Left cardiac atrium (tissue), 4 donors: ENCODE measurements around the gene ACOXL. TPM values are rescaled to one million over a fixed set of nuclear protein-coding genes. Genes with fewer than 3 reads are reported as not detected.

Experiments
- ATAC-seq, 2 donors: fragments of 200-7000 bp; cut with Tn5 transposase; one replicate each; pipeline ENCODE4 v1.9.1; 2020; ENCODE audit warnings: mild to moderate bottlenecking in 2 of 2, moderate library complexity in 2 of 2
- DNase-seq: peaks from one replicate; pipeline ENCODE4 v3.0.0-alpha.2; 2020
- intact Hi-C, 2 donors: fragments of 100-400 bp; cut with DNase I; formaldehyde crosslinking; loops; one replicate each; pipeline versions ENCODE4 v1.14.1 to v1.15.1; 2022 to 2023
- total RNA-seq, 2 donors: library from RNA; stranded (reverse); fragmentation: NEBNext Ultra II Directional; extraction: Animal tissue kit (Norgen Biotek cat#: 25700); gene quantifications; one replicate each; pipeline ENCODE4 v1.2.1, GENCODE V29; 2021
- donor health status: DM: no; HTN: yes; CAD: no.
- donor health status: DM: no; HTN: yes; CAD: no; lungs with severe emphysema.
- donor health status: DM: yes; HTN: yes; CAD: no.
- donor health status: Dilated cardiomyopathy.

The ACOXL gene
- total RNA-seq, 2 donors from 2014 or later: 0.12 TPM; not detected in 1

GRCh38 chr2:110971811-110972210 lies 239.4 kb downstream of the ACOXL start:
- intact Hi-C loops: no loop called here
- DNase-seq (no peak), ATAC-seq (no peak)

- intact Hi-C loops: no loop called here
- ATAC-seq: no peak
- no peak for DNase-seq
Measured at GRCh38 chr2:110973262-110973661, 240.9 kb downstream of the ACOXL start.

- no peak for DNase-seq
- intact Hi-C loops: no loop called here
- ATAC-seq: no peak
Measured at GRCh38 chr2:110977403-110977802, 245.0 kb downstream of the ACOXL start.

GRCh38 chr2:110978148-110978547 lies 245.8 kb downstream of the ACOXL start:
- intact Hi-C loops: no loop called here
- no peak for ATAC-seq
- DNase-seq: no peak

- DNase-seq: no peak
- intact Hi-C loops: no loop called here
- peak; percentile 80 to 83 for ATAC-seq
Measured at GRCh38 chr2:110978756-110979470, 246.5 kb downstream of the ACOXL start.

- intact Hi-C loops: no loop called here
- ATAC-seq (peak; percentile 25 to 32), DNase-seq (no peak)
Measured at GRCh38 chr2:110979471-110980338, 247.3 kb downstream of the ACOXL start.

- no peak for DNase-seq
- ATAC-seq: peak; percentile 75 to 79
- intact Hi-C loops: no loop called here
Measured at GRCh38 chr2:110980339-110981062, 248.1 kb downstream of the ACOXL start.

GRCh38 chr2:110983133-110983532 lies 250.8 kb downstream of the ACOXL start:
- DNase-seq (no peak), ATAC-seq (no peak)
- intact Hi-C loops: no loop called here

- intact Hi-C loops: no loop called here
- ATAC-seq: no peak
- no peak for DNase-seq
Measured at GRCh38 chr2:110984694-110985490, 252.5 kb downstream of the ACOXL start.

GRCh38 chr2:110990440-110990839 lies 258.1 kb downstream of the ACOXL start:
- no peak for ATAC-seq
- intact Hi-C loops: no loop called here
- no peak for DNase-seq

- DNase-seq: no peak
- no peak for ATAC-seq
- intact Hi-C loops: no loop called here
Measured at GRCh38 chr2:110991911-110992310, 259.5 kb downstream of the ACOXL start.

- ATAC-seq: no peak
- DNase-seq: no peak
- intact Hi-C loops: no loop called here
Measured at GRCh38 chr2:110992886-110993285, 260.5 kb downstream of the ACOXL start.

- intact Hi-C loops: no loop called here
- DNase-seq (no peak), ATAC-seq (peak; percentile 55 to 76)
Measured at GRCh38 chr2:110993557-110994231, 261.3 kb downstream of the ACOXL start.

GRCh38 chr2:110994250-110994961 lies 262.0 kb downstream of the ACOXL start:
- no peak for ATAC-seq
- DNase-seq: no peak
- intact Hi-C loops: no loop called here

GRCh38 chr2:110995911-110996310 lies 263.5 kb downstream of the ACOXL start:
- intact Hi-C loops: no loop called here
- DNase-seq (no peak), ATAC-seq (no peak)

GRCh38 chr2:110997331-110998045 lies 265.1 kb downstream of the ACOXL start:
- ATAC-seq: no peak
- no peak for DNase-seq
- intact Hi-C loops: no loop called here

- ATAC-seq (no peak), DNase-seq (no peak)
- intact Hi-C loops: no loop called here
Measured at GRCh38 chr2:110998311-110998710, 265.9 kb downstream of the ACOXL start.
